NCI-H524 (cell line): ENCODE results near the gene CBFB.
"Not testable (repeated sequence)": the region's sequence is repeated elsewhere in the genome, so short reads cannot be mapped to it uniquely, and the experiment has no call there.

Experiments
- DNase-seq, 2 experiments: peaks; one replicate each; lab custom pipeline; 2025; lab: John Stamatoyannopoulos, UW

The CBFB gene

GRCh38 chr16:67041520-67041919, 12.6 kb downstream of the CBFB start:
- DNase-seq, result not testable (repeated sequence)

DNA sequence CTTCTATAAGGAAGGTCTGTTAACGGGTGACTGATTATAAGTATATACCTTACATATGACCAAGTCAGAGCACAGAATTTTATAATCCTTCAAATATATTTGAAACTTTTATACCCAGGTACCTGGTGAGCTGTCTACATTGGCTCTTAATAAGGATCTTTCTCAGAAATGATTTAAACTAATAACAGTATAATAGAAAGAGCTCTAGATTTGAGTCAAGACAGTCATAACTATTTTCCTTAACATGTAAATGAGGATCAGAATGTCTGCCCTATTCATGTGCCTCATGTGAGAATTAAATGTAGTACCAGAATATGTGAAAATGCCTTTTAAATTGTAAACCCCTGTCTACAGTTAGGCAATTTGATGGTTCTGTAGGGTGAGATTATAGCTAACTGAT, 14.5 kb downstream of the CBFB start:
- no peak for DNase-seq

GRCh38 chr16:67050796-67051195, 21.8 kb downstream of the CBFB start:
- DNase-seq, result no peak

- no peak for DNase-seq
These were observed 23.4 kb downstream of the CBFB start for GRCh38 chr16:67052399-67052798.

DNA sequence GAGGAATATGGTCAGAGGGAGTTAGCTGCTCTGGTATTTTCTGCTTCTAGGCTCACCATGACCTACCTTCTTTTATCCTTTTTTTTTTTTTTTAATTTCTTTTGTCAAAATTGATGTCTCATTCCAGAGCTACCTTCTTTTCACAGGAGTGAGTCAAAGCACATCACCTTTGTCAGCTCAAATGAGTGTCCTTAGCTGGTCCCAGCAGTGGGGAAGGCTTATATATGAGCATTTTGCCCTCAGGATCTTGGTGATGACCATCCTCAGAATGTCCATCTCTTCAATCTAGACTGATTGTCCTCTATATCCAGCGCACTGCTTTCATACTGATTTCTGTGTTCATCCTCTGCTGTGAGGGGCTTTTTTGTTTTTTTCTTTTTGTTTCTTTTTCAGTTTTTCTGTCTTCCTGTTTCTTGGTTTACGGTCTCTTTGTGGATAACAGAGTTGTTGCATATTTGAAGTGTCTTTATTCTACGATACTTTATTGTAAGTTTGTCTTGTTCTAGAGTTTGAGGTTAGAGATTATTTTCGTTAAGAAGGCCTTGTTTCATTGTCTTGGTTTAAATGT, 24.9 kb downstream of the CBFB start:
- DNase-seq, result no peak

- DNase-seq, result no peak
These were observed 26.0 kb downstream of the CBFB start for GRCh38 chr16:67054901-67055300.

GRCh38 chr16:67055712-67056487, 27.0 kb downstream of the CBFB start:
- no peak for DNase-seq

GRCh38 chr16:67063008-67063407, 34.1 kb downstream of the CBFB start:
- DNase-seq, result no peak

GRCh38 chr16:67068212-67068753, 39.3 kb downstream of the CBFB start:
- no peak for DNase-seq

DNA sequence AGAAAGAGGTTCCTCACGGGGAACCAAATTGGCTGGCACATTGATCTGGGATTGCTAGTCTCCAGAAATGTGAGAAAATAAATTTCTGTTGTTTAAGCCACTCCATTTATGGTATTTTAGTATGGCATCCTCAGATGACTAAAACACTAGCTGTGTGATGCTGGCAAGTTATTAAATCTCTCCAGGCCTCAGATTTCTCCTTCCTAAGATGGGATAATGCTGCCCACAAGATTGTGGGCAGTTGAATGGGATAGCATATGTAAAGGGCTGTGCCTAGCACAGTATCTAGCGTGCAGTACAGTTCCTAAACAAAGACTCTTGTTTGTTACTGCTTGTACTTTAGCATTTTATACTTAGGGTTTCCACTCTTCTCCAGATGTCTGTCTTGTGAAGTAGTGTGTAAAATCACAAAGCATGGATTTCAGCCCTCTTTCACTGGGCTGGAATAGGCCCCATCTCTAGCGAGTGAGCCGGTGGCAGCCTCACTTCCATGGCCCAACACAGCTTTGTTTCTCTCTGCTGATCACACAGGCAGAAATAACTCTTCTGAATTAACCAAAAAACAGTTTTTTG, 42.6 kb downstream of the CBFB start:
- no peak for DNase-seq

GRCh38 chr16:67075331-67075730, 46.4 kb downstream of the CBFB start:
- DNase-seq, result no peak

DNA sequence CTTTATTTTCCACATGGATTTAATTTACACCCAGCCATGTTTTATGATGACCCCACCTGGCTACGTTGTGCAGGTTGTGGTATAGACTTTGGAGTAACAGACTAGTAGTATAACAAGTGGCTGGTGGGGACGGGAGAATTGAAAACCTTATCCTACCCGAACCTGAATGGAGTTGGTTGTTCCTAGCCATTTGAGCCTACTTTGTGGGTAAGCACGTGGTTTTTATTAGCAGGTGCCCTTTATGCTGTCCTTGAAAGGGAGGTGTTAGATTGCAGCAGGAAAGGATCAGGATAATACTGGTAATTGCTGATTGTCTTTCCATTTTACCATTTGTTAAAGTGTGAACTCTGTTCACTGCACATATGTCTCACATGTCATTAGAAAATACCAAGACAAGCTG, 48.9 kb downstream of the CBFB start:
- no peak for DNase-seq

- DNase-seq, result no peak
These were observed 53.2 kb downstream of the CBFB start for GRCh38 chr16:67082100-67082499.

GRCh38 chr16:67082891-67083290, 53.9 kb downstream of the CBFB start:
- DNase-seq, result no peak

- DNase-seq, result no peak
These were observed 55.5 kb downstream of the CBFB start for GRCh38 chr16:67084345-67085028.

DNA sequence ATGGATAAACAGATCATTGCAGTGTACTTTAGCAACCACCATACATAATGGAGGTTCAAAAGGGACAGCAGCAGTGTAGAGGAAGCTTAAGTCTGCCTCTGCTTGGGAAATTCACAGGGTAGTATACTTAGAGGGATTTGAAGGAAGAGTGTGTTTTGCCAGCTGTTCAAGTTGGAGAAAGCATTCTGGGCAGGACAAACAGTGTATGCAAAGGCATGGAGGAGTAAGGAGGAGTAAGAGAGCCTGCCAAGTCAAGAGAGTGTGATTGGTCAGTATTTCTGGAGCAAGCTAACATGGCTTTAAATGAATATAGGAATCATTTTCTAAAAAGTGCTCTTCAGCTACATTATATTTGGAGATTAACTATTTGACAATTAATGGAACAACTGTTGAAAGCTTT, 57.9 kb downstream of the CBFB start:
- DNase-seq, result no peak

GRCh38 chr16:67087291-67087690, 58.3 kb downstream of the CBFB start:
- DNase-seq, result no peak

- DNase-seq, result no peak
These were observed 58.9 kb downstream of the CBFB start for GRCh38 chr16:67087803-67088202.

DNA sequence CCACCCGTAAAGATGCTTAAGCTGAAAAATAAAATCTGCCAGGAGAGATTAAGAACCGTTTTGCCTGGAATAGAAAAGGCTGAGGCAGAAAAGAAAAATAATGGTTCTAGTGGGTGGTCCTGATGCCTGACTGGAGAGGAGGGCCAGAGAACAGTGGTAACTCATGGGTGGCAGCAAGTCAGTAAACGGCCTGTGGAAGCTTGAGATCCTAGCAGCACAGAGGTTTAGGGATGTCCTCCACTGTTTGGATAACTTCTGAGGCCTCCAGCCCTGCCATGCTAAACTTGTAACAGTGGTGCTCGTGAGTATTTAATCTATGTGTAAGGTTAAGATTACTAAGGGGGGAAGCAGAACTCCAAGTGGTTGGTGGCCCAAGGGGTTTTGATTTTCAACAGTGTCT, 59.6 kb downstream of the CBFB start:
- DNase-seq, result no peak

DNA sequence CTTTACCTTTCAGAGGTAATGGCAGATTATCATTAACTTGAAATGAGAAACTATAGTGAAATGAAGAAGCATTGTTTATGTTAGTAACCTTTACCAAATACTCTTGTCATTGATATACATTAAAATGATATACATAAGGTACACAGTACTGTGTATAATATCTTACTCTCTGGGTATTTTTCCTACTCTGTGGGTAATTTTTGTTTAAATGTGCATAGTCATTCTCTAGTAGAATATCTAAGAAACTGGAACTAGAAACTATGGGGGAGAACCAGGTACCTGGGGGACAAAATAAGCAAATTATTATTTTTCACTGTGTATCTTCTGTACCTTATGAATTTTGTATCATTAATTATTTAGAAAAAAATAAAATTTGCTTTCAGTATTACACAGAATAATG, 60.2 kb downstream of the CBFB start:
- no peak for DNase-seq

DNA sequence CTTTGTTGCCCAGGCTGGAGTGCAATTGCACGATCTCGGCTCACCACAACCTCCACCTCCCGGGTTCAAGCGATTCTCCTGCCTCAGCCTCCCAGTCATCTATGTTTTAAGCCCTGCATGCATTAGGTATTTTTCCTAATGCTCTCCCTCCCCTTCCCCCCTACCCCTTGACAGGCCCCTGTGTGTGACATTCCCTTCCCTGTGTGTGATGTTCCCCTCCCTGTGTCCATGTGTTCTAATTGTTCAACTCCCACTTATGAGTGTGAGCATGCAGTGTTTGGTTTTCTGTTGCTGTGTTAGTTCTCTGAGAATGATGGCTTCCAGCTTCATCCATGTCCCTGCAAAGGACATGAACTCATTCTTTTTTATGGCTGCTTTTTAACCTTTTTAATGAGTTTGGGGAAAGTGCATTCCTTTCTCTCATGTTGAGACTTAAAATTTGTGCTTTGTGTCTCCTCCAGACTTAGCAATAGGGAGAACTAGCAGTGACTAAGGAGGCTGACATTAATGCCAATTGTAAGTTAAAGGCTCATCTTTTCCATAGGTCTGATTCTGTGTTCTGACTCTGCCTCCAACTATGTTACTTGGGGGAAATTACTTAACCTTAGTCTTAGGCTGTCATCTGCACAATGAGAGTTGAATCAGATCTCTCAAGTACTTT, 63.1 kb downstream of the CBFB start:
- no peak for DNase-seq

DNA sequence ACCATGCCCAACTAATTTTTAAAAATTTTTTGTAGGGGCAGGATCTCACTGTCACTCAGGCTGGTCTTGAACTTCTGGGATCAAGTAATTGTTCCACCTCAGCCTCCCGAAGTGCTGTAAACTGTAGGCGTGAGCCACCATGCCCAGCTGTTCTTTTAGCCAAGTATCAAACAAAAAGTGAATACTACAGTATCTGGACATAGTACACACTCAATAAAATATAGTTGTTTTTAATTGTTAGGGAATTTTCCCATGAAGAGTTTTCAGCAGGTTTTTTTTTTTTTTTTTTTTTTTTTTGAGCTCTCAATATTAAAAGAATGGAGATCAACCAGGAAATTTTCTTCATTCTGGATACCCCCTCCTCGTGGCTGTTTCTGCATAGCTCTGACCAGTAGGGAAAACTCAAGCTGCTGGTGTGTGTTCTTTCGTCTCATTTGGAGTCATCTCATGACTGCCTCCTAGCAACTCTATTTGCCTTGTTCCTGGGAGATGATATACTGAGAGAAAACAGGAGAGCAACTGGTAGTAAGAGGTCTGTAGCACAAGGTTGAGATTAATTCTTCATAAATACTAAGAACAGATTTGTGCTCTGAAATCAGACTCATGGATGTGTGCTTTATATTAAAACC, 64.3 kb downstream of the CBFB start:
- DNase-seq, result no peak
